Panc1 (cell line): ENCODE measurements around the gene TUBGCP3. TPM values are rescaled to one million over a fixed set of nuclear protein-coding genes. Genes with fewer than 3 reads are reported as not detected.
A peak's percentile ranks its signal among the peaks of the same experiment; 100 is the strongest.

Source experiments
- ATAC-seq: fragments of 200-7000 bp; cut with Tn5 transposase; 2 replicates; pipeline ENCODE4 v1.9.1; 2020; ENCODE audit warnings: mild to moderate bottlenecking, moderate library complexity
- BruUV-seq: library from RNA; stranded (reverse); fragments of 400-500 nt; replicated peaks from 2 replicates; lab custom pipeline; 2021; lab: Mats Ljungman, UMichigan
- CTCF ChIA-PET: fragments of 300-600 bp; sonication (Branson Sonifier 250); formaldehyde crosslinking; loops from one replicate; lab custom pipeline; 2022; ENCODE audit warnings: antibody characterized with exemption; lab: Charles Lee
- POLR2A ChIA-PET: fragments of 300-600 bp; sonication (Branson Sonifier 250); formaldehyde crosslinking; loops from one replicate; lab custom pipeline; 2022; ENCODE audit warnings: antibody characterized with exemption; lab: Charles Lee
- DNase-seq: peaks from one replicate; pipeline ENCODE4 v3.0.0-alpha.2; 2010; ENCODE audit warnings: low read depth, low spot score
- H3K27ac ChIP-seq: 2 replicates; pipeline ENCODE4 v1.5.1; 2011; ENCODE audit warnings: mild to moderate bottlenecking, low read length, inconsistent platforms
- H3K27me3 ChIP-seq: fragments of 200-500 bp; sonication (Bioruptor generic); 2 replicates; pipeline ENCODE4 v1.6.0; 2014; ENCODE audit warnings: low read length, inconsistent platforms; ENCODE audit not compliant: control insufficient read depth, insufficient read depth
- H3K36me3 ChIP-seq: fragments of 200-500 bp; sonication (Bioruptor generic); 2 replicates; pipeline ENCODE4 v1.5.1; 2014; ENCODE audit warnings: inconsistent platforms, mild to moderate bottlenecking, low read length, moderate library complexity; ENCODE audit not compliant: control insufficient read depth, insufficient read depth
- H3K4me1 ChIP-seq: 2 replicates; pipeline ENCODE4 v1.5.1; 2011; ENCODE audit warnings: inconsistent platforms, mild to moderate bottlenecking, low read length, moderate library complexity; ENCODE audit not compliant: control insufficient read depth, insufficient read depth
- H3K4me3 ChIP-seq, 2 experiments: 2 replicates each; pipeline ENCODE4 v1.5.1; 2011 to 2012; ENCODE audit warnings: low read depth in 2 of 2, low read length in 2 of 2, mild to moderate bottlenecking in 2 of 2, inconsistent platforms in 1 of 2, moderate library complexity in 1 of 2
- H3K9me3 ChIP-seq: fragments of 200-500 bp; sonication (Bioruptor generic); 2 replicates; pipeline ENCODE4 v1.5.1; 2014; ENCODE audit warnings: low read depth, mild to moderate bottlenecking, inconsistent platforms, low read length, moderate library complexity; ENCODE audit not compliant: control insufficient read depth, insufficient read depth
- CTCF ChIP-seq: fragments of 450-650 bp; IDR thresholded peaks from 2 replicates; pipeline ENCODE4 v1.5.1; 2017; ENCODE audit warnings: mild to moderate bottlenecking
- POLR2AphosphoS5 ChIP-seq: IDR thresholded peaks from 2 replicates; pipeline ENCODE4 v1.6.1; 2012; ENCODE audit warnings: mild to moderate bottlenecking, low read depth, low read length, moderate library complexity
- REST ChIP-seq, 2 experiments: IDR thresholded peaks; 2 replicates each; pipeline ENCODE4 v1.6.1; 2011 to 2012; ENCODE audit warnings: low read depth in 2 of 2, control low read depth in 1 of 2, low read length in 1 of 2, mild to moderate bottlenecking in 1 of 2, moderate library complexity in 1 of 2; ENCODE audit not compliant: insufficient read depth in 1 of 2
- SIN3A ChIP-seq: IDR thresholded peaks from 2 replicates; pipeline ENCODE4 v1.6.1; 2012; ENCODE audit warnings: low read depth, mild to moderate bottlenecking, low read length, moderate library complexity, borderline replicate concordance; ENCODE audit not compliant: insufficient read depth
- TCF7L2 ChIP-seq: IDR thresholded peaks from 2 replicates; pipeline ENCODE4 v1.6.1; 2011; ENCODE audit warnings: mild to moderate bottlenecking, low read depth, low read length, inconsistent platforms
- in situ Hi-C: cut with HindIII; loops from 2 replicates; pipeline ENCODE4 v1.10.0; 2016; ENCODE audit warnings: low sequenced_read_pairs, low pct_unique_long_range_greater_than_20kb
- intact Hi-C: fragments of 100-400 bp; cut with micrococcal nuclease; formaldehyde crosslinking; loops from one replicate; pipeline ENCODE4 v1.10.0; 2022; ENCODE audit not compliant: unreplicated experiment
- total RNA-seq: library from RNA; stranded (reverse); gene quantifications from one replicate; pipeline ENCODE4 v1.2.1, GENCODE V29; 2021; ENCODE audit not compliant: unreplicated experiment

Gene TUBGCP3
- total RNA-seq, 1 experiment from 2014 or later: 28.4 TPM

GRCh38 chr13:112444416-112445399 is 143.2 kb downstream of the TUBGCP3 start:
- Histone ChIP-seq H3K27ac (no peak overlapping the region), H3K4me3 (no peak overlapping the region), H3K27me3 (no peaks in the 10 kb centered on the region), H3K36me3 (no peaks in the 10 kb centered on the region), H3K4me1 (no peaks in the 10 kb centered on the region), H3K9me3 (no peaks in the 10 kb centered on the region)
- TF ChIP-seq CTCF (no peak), TCF7L2 (no peak), SIN3A (no peak), REST (IDR thresholded peaks at IDR 0.05; ENCODE audit: insufficient read depth in 1 of 2, low read depth in 2 of 2, low read length in 1 of 2) (no peak), POLR2AphosphoS5 (no peak)
- ATAC-seq: 0 out of 2 replicates have a peak, but pooled peaks have one; percentile 35
- CTCF ChIA-PET: interaction anchor here (0.6 to 1.0 kb wide), 2 partner anchors 970 to 1143 kb away, joined by 3 read pairs; no protein-coding TSS in a partner anchor
- BruUV-seq: no TSS peak
- in situ Hi-C loops (no loop called here), intact Hi-C loops (loop anchor here (5.0 to 10.0 kb wide), 2 partner anchors 90 to 972 kb away; no protein-coding TSS in a partner anchor)
- no peak for DNase-seq
- POLR2A ChIA-PET: no interaction called here

GRCh38 chr13:112443995-112444311 is 144.0 kb downstream of the TUBGCP3 start:
- BruUV-seq: no TSS peak
- ChIA-PET POLR2A (no interaction called here), CTCF (interaction anchor here (0.6 to 1.0 kb wide), 2 partner anchors 970 to 1142 kb away, joined by 3 read pairs; no protein-coding TSS in a partner anchor)
- DNase-seq: peak; percentile 32
- Histone ChIP-seq H3K4me3 (no peak overlapping the region), H3K27me3 (no peaks in the 10 kb centered on the region), H3K9me3 (no peaks in the 10 kb centered on the region), H3K27ac (no peak overlapping the region), H3K36me3 (no peaks in the 10 kb centered on the region), H3K4me1 (no peaks in the 10 kb centered on the region)
- TF ChIP-seq REST (IDR thresholded peaks at IDR 0.05; ENCODE audit: insufficient read depth in 1 of 2, low read depth in 2 of 2, low read length in 1 of 2) (no peak), CTCF (peak; percentile 80)
- ATAC-seq: peak; percentile 91
- intact Hi-C loops: loop anchor here (5.0 to 10.0 kb wide), 2 partner anchors 89 to 972 kb away; no protein-coding TSS in a partner anchor
- in situ Hi-C loops: no loop called here
